Measurements from ENCODE around the gene TWIST2.

TWIST2 gene

GRCh38 chr2:238922435-238922834 lies 74.5 kb downstream of the TWIST2 start:
- DNase-seq, result no peak

GRCh38 chr2:238924032-238924431 lies 76.1 kb downstream of the TWIST2 start:
- DNase-seq, result no peak

GRCh38 chr2:238924796-238925195 lies 76.9 kb downstream of the TWIST2 start:
- DNase-seq, result no peak

- no peak for DNase-seq
These were observed 77.4 kb downstream of the TWIST2 start for GRCh38 chr2:238925281-238925680.

GRCh38 chr2:238925816-238926521 lies 78.1 kb downstream of the TWIST2 start:
- no peak for DNase-seq

GRCh38 chr2:238926761-238927611 lies 79.1 kb downstream of the TWIST2 start:
- no peak for DNase-seq

- DNase-seq, result no peak
These were observed 80.0 kb downstream of the TWIST2 start for GRCh38 chr2:238927746-238928519.

GRCh38 chr2:238928520-238929241 lies 80.8 kb downstream of the TWIST2 start:
- DNase-seq, result no peak

GRCh38 chr2:238929242-238930081 lies 81.6 kb downstream of the TWIST2 start:
- no peak for DNase-seq

GRCh38 chr2:238930216-238930615 lies 82.3 kb downstream of the TWIST2 start:
- DNase-seq, result no peak

- no peak for DNase-seq
These were observed 88.5 kb downstream of the TWIST2 start for GRCh38 chr2:238936162-238937052.

- DNase-seq, result no peak
These were observed 90.1 kb downstream of the TWIST2 start for GRCh38 chr2:238938003-238938400.

- DNase-seq, result no peak
These were observed 90.6 kb downstream of the TWIST2 start for GRCh38 chr2:238938401-238939055.

GRCh38 chr2:238939074-238939473 lies 91.2 kb downstream of the TWIST2 start:
- DNase-seq, result no peak

- DNase-seq, result no peak
These were observed 91.9 kb downstream of the TWIST2 start for GRCh38 chr2:238939521-238940403.

- no peak for DNase-seq
These were observed 92.9 kb downstream of the TWIST2 start for GRCh38 chr2:238940806-238941205.

- DNase-seq, result no peak
These were observed 93.4 kb downstream of the TWIST2 start for GRCh38 chr2:238941262-238941792.

GRCh38 chr2:238942080-238942725 lies 94.3 kb downstream of the TWIST2 start:
- DNase-seq, result no peak

Measured in CD4-positive, alpha-beta T cell treated with Interleukin-15 for 1 hour (primary cell).